Neural progenitor cell (in vitro differentiated cells): Measurements from ENCODE around the gene CLK4.

Experiments used
- CTCF ChIP-seq: fragments of 200-600 bp; sonication (generic); IDR thresholded peaks from 2 replicates; pipeline ENCODE4 v1.5.1; 2017; ENCODE audit warnings: antibody characterized with exemption, mild to moderate bottlenecking
- EZH2 ChIP-seq: fragments of 200-600 bp; sonication (generic); IDR thresholded peaks from 2 replicates; pipeline ENCODE4 v1.6.1; 2017; ENCODE audit warnings: antibody characterized with exemption, mild to moderate bottlenecking, moderate library complexity
- EZH2phosphoT487 ChIP-seq: fragments of 200-600 bp; sonication (generic); IDR thresholded peaks from 2 replicates; pipeline ENCODE4 v1.6.1; 2017; ENCODE audit warnings: antibody characterized with exemption

DNA sequence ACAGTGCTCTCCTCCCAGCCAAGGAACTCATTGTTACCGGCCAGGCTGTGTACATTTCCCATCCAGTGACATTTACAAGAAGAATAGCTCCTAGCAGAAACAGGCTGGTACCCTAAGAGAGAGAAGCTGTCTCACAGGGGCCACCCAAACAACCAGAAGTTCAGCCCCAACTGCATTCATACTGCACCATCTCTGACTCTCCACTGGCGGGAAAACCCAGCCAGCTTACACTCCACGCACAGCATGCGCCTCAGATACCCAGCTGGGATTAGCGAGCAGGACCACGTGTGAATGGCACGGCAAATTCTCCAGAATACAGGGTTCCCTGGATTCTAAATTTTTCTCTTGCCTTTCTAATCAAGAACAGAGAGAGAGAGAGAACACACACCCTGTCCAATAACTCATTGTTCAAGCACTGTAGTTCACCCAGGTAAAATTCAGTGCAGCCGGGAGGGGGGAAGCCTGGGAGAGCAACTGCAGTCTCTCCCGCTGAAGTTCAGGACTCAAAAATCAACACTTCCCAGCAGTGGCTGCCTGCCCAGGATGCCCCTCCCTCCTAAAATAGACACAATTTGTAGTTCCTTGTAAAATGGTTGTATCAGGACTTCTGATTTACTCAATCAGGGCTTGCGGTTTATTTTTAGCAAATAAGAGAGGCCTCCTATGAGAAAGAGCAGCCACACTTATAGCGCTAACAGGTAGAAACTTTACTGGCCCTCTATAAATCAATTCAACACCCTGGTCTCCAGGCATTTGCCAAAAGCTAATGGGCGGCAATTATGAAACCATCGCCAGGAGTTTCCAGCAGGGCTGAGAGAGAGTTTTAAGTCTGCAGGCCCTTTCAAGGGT lies 38.9 kb downstream of the CLK4 start:
- no peak for TF ChIP-seq CTCF
- no peak for TF ChIP-seq EZH2
- TF ChIP-seq EZH2phosphoT487: no peak
